SHP77 (cell line): Measurements from ENCODE around the gene ENTPD6.

Experiments used
- DNase-seq, 2 experiments: peaks; one replicate each; lab custom pipeline; 2025; lab: John Stamatoyannopoulos, UW

The ENTPD6 gene

DNA sequence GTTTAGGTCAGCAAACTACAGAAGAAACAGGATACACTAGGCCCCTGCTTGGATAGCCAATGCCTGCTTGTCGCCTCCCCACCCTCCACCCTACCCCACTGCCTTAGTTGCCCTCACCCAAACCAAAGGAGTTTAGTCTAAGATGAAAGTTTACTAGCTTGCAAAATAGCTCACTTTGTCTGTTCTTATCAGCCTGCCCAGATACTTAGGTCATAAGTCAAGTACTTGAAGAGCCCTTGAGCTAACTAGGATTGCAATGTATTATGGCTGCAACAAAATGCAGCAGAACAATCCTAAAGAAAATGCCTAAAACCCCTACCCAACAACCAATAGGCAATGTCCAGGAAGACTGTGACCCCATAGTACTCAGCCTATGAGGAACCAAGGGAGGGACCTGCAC, 7.3 kb upstream of the ENTPD6 start:
- no peak for DNase-seq

DNA sequence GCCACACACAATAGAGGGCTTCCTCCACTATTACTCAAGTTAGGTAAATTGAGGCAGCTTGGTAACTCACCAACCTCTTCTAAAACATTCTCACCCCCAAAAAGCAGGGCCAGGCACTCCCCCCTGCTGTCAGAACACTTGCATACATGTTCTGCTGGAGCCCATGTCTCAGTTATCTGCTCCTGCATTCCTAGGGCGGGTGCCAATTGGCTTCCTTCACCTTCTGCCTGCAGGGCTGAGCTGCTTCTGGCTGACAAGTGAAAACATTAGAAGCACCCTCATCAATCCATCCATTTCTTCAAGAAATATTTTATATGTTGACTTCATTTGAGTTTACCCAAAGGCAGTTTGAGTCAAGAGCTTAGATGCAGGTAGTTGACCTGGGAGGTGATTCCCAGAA, 4.5 kb upstream of the ENTPD6 start:
- no peak for DNase-seq

DNA sequence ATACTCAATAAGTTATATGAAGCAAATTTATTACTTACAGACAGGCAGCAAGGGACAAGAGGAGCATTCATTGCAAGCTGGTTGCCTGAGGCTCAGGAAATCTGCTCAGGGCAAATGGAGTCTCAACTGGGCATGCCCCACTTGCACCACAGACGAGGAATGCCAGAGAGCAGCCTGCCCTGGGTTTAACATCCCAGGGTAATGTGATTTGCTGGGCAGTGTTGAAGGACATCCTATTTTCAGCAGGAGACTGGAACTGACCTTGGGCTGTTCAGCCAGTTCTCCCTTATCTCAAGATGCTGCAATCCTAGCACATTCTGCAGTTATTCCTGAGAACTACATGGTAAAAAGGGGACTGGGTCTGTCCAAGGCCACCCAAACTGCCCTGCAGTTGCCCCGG, 3.8 kb upstream of the ENTPD6 start:
- no peak for DNase-seq

DNA sequence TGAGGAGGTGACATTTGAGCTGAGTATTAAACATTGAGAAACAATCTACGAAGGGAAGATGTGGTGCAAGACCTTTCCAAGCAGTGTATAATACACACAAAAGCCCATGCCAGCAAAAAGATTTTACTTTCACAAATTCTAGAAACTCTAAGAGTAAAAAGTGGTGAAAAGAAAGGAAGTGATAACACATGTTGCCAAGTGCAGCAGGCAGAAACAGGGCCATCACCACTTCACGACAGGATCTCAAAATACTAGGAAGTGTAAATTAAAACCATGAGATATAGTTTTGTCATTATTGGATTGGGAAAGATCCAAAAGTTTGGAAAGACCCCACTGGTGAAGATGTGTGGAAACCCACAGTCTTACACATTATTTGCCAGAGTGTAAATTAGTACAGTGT, 1.7 kb upstream of the ENTPD6 start:
- DNase-seq = no peak

DNA sequence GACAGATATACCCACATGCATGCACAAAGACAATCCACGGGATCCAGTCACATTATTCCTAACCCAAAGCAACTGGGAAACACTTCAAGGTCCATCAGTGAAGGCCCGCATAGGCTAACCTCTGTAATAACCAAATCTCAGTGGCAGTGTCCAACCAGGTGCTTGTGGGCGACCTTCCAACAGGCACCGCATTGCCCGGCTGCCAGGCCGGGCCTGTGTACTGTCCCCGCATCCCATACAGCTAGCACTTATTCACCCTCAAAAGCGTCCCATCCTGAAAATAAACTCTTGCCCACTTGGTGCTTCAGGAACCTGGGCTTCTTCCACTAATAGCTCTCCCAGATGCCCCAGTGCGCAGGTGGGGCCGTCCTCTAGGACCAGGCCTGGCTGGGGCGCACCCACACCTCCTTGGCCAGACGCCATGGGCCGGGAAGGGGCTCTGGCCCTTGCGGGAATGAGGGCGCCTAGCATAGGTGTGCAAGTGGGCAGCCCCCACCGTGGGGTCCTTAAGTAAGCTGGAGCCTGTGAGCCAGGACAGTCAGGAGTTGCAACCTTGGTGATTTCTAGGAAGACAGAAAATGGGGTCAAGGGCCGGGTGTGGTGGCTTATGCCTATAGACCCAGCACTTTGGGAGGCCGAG, 1.1 kb upstream of the ENTPD6 start:
- DNase-seq = no peak

DNA sequence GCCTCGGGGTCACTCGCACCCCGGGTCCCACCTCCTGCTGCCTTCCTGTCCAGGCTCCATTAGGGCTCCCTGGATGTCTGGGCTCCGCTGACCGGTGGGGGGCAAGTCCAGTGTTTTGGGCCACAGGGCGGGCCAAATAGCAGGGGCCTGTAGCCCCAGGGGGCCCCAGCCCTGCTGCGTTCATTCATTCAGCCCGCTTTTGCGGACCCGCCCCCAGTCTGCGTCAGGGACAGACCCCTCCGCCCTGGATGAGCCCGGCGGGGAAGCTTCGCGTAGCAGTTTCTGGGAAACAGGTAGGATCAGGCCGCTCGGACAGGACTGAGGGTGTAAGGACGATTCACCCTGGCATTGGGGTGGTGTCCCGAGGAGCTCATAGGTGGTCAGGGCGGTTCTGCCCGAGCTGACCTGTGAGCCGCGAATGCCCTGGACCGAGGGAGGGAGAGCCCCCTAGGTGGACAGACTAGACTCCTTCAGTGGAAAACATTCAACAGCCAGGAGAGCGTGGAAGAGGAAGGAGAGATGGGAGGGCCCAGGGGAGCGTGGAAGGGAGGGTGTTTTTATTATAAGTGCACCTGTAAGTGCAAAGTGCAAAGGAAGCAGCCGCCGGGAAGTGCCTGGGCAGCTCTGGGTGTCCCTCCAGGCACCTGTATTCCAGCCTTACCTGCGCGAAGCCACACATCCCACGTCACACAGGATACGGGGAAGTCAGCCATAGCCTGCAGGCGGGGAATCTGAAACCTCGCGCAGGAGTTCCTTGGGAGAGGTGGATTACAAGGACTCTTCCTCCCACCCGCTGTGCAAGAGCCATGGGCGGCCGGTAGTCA, 662 bp downstream of the ENTPD6 start:
- DNase-seq = peak in 1 of 2 experiments; percentile 45

DNA sequence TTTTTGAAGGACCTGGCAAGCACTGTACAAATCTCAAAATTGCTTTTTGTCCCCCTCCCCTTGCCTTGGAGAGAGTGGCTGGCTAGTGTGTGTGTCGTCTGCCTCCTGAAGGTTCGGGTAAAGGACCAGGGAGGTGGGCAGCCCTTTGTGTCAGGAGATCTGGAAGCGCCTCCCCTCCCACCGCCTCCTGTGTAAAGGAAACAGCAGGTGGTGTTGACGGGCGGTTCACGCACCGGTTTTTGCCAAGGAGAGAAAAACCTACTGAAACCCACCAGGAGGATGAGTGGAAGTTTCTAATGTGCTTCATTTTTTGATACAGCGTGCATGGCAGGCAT, 1.2 kb downstream of the ENTPD6 start:
- DNase-seq = peak; percentile 44 to 58

DNA sequence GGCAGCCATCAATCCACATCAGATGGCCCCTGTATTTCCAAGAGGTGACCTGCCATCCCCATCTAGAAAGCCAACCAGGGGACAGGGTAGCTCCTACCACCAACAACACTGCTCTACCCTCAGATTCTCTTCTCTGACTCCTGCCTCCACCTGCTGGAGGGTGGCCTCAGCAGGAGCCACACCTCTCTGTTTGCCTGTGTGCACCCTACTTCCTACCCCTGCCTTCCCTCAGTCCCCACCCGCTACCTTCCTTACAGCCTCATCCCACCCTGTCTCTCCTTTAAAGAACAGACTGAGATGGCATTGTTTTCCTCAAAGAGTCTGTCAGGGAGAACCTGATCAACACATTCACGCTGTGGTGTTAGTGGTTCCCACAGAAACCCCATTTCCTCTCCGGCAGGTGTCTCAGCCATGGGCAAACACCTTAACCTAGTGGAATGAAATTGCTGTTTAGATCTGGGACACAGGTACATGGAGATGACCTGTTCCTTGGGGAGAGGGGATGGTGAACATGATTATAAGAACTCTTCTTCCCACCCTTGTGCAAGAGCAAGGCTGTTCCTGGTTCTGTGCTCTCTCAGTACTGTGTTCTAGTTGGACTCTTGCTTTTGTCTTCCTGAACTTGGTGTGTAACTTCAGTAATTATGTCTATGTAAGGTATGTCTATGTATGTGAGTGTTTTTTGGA, 1.8 kb downstream of the ENTPD6 start:
- DNase-seq = peak in 1 of 2 experiments; percentile 10

DNA sequence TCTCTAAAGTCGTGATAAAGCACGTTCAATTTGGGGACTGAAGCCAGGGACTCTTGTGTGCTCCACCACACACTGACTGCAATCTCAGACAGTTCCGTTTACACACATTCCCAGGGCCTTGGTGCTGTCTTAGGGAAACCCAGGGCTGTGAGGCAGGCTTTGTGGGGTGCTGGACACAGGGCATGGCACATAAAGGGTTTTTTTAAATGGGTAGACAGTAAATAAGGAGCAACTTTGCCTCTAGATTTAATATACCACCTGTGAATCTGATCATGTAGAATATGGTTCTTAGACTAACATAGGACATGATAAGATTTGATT, 2.3 kb downstream of the ENTPD6 start:
- no peak for DNase-seq

DNA sequence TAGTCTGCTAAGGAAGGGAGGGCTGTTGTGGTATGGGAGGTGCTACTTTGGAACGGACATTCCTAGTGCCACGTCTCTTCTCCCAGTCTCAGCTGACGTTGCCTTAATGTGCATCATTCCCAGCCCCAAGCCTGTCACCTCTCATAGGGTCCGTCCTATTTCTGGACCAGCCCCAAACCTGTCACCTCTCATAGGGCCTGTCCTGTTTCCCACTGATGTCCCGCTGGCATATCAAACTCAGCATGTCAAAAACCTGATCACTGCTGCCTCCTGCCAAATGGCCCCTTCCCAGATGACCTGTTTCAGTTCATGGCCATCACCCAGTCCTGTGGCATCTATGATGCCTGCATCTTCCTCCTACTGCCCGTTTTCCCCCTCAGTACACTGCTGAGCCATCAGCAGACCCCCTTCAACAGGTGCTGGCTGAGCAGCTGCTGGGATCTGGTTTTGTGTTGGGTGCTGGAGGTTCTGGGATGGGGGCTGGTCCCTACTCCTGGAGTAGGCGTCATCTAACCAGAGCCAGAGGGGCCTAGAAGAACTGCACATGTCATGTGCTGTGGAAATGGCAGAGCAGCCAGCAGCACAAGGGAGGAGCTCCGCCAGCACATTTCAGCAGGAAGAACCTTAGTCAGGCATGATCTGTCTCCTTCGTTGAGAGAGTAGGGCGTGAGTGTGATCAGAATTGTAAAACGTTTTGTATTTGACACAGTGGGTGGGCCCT, 3.3 kb downstream of the ENTPD6 start:
- DNase-seq = no peak

DNA sequence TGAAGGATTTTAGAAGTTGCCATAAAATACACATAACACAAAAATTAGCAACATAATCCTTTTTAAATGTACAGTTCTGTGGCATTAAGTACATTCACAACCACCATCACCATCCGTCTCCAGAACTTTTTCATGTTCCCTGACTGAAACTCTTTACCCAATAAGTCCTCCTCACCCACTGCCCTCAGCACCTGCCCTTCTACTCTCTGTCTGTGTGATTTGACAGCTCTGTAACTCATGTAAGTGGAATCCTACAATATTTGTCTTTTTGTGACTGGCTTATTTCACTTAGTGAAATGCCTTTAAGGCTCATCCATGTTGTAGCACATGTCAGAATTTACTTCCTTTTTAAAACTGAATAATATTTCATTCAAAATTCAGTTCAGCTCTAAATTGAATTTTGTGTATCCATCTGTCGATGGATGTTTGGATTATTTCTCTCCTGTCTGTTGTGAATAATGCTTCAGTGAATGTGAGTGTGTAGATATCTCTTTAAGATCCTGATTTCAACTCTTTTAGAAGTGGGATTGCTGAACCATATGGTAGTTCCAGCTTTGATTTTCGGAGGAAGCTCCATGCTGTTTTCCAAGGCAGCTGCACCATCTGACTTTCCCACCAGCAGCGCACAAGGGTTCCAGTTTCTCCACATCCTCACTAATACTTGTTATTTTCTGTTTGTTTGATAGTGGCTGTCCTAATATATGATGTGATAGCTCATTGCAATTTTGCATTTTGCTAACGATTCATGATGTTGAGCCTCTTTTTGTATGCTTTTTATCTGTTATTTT, 4.2 kb downstream of the ENTPD6 start:
- no peak for DNase-seq

DNA sequence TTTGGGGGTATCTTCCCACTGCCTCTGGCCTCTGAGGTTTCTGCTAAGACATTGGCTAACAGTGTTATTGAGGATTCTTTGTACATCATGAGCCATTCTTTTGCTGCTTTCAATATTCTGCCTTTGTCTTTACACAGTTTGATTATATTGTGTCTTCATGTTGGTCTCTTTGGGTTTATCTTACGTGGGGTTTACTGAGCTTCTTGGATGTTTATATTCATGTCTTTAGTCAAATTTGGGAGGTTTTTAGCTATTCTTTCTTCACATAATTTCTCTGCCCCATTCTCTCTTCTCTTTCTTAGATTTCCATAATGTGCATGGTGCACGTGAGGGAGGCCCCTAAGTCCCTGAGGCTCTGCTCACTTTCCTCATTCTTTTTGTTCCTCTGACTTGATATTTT, 7.6 kb downstream of the ENTPD6 start:
- no peak for DNase-seq

DNA sequence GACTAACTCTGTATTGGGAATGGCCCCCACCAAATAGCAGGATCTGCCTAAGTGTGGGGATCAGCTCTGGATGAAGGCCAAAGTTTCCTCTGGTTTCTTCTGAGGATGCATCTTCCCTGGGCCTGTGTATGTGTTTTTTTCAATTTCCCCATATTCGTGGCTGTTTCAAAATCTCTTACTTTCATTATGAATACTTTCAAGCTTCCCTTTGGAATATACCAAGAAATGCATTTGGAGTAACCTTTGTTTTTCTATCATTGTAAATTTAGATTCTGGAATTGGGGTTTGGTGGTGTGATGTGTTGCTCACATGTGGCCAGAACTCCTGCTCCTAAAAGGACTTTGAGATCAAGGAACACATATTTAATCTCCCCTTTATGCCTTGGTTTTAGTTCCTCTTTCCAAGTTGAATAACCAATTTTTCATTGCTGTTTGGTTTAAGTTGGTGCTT, 8.4 kb downstream of the ENTPD6 start:
- no peak for DNase-seq

DNA sequence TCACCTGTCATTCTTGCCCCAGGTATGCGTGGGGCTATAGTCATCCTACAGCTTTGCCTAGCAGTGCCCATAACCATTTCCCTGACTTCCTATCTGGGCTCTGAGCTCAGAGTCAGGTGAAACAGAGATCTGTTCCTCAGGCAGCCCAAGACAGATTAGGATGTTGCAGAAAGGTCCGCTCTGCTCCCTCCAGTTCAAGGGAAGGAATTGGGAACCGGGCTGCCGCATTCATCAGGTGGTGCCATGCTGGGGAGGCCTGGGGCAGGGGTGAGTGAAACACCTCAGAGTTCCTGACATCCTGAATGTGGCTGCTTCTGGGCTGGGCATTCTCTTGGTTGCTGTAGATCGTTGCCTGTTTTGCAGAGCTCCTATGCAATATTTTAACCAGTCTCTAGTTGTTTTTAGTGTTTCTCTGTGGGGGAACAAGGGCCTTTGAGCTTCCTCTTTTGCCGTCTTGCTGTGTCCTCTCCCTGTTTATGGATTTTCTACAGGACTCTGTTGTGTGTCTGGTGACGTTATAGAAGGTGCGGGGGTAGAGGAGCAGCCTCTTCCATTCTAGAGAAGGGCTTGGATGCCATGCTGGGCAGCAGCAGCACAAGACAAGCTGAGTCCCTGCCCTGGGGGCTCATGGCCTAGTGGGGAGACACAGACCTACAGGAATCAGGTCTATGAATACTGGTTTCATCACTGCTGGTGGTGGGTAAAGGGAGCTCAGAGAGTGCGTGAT, 9.2 kb downstream of the ENTPD6 start:
- DNase-seq = no peak

DNA sequence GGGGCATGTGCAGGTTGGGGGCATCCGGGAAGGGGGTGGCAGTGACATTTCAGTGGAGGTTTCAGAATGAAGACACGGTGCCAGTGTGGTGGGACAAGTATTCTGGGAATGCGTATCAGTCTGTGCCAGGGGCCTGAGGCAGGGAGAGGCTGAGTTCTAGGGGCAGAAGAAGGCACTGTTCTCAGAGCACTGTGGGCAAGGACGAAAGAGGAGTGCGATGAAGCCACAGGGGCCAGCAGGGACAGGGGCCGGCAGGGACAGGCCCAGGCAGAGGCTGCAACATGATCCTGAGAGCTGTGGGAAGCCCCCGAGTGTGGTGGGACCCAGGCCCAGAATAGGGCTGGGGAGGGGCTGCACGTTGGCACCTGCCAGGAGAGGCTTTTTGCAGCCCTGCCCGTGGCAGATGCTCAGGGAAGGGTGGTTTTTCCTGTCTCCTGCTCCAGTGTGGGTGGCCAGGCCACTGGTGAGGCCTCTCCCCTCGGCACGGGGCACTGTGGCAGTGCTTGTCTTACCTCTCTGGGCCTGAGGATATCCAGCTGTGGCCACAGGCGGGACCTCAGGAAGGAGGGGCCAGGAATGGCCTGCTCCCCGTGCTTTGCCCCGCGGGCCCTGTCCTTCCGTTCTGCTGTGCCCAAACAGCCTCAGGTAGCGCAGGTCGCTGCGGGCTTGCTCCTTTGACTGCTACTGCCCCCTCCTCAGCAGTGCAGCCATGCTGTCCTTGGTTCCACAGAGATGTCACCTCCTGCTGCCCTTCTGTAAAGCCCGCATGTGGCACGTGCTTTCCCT, 10.0 kb downstream of the ENTPD6 start:
- DNase-seq = no peak

DNA sequence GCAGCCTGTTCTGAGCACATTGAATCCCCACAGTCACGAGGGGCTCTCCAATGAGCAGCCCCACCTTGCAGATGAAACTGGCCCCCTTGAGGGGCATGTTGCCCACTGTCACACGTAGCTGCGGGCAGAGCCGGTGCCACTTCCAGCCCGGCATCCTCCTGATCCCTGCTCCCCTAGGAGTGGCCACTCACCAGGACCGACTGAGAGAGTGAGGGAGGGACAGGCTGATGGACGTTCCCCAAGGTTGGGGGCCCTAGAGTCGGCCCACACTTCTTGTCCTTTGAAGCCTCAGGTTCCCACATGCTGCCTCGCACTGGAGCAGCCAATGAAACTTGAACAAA, 10.5 kb downstream of the ENTPD6 start:
- DNase-seq = no peak

DNA sequence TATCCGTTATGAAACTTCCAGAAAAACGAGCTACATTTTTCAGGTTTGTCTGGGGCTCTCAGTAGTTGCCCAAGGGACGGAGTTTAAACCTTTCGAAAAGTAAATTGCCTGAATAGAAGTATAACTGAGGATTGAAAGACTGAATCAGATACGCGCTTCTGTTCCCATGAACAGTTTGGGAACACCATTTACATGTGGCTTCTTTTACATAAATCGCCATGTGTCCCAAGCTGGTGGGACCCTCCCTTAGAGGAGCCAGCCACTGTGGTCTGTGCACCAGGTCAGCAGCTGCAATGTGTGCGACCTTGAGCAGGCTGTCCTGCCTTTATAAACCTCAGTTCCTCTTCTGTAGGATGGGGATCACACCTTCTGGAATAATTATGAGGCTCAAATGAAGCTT, 11.0 kb downstream of the ENTPD6 start:
- no peak for DNase-seq

DNA sequence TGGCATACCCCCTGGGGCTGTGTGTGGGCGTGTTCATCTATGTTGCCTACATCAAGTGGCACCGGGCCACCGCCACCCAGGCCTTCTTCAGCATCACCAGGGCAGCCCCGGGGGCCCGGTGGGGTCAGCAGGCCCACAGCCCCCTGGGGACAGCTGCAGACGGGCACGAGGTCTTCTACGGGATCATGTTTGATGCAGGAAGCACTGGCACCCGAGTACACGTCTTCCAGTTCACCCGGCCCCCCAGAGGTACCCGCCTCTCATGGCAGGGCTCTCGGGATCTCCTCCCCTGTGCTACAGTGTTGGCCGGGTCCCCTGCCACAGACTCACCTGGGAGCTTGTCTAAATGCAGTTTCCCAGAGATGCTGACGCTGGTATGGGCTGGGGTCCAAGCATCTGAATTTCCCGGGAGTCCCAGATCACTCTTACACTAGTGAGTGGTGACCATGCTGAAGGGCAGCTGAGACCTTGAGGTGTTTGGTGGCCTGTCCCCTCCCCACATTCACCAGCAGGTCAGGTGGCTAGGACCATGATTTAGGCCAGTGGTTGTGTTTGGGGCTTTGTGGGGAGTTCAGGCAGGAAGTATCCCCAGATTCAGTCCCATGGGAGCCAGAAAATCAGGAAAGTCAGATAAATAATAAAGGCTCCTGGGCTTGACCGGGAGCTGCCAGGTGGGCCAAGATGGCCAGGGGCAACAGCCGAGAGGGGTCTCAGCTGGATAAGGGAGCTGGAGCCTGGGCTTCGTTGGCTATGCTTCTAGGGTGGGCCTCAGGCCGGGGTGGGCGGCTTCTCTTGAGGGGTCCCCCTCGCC, 11.8 kb downstream of the ENTPD6 start:
- DNase-seq = no peak

DNA sequence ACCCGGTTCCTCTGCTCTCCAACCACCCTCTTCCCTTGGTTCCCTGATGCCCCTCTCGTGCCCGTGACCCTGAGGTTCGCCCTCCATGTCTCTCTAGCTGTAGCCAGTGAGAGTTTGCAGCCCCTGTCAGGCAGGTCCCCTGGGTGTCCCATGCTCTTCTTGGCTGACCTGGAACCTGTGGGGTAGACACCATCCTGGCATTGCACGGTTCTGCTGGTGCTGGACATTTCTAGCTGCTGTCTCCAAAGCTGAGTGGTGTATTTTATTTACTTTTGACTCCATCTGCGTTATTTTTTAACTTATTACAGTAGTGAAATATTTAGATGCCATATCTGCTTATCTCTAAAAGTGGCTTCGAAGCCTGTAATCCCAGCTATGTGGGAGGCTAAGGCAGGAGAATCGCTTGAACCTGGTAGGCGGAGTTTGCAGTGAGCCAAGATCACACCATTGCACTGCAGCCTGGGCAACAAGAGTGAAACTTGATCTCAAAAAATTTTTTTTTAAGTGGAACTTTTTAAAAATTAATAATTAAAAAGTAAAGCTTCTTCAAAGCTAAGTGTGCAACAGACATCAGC, 12.5 kb downstream of the ENTPD6 start:
- no peak for DNase-seq
